Measurements from ENCODE around the gene PPP2R2C. TPM values are rescaled to one million over a fixed set of nuclear protein-coding genes. Genes with fewer than 3 reads are reported as not detected.

PPP2R2C gene
- total RNA-seq, 1 donor from 2014 or later: 0.13 TPM

DNA sequence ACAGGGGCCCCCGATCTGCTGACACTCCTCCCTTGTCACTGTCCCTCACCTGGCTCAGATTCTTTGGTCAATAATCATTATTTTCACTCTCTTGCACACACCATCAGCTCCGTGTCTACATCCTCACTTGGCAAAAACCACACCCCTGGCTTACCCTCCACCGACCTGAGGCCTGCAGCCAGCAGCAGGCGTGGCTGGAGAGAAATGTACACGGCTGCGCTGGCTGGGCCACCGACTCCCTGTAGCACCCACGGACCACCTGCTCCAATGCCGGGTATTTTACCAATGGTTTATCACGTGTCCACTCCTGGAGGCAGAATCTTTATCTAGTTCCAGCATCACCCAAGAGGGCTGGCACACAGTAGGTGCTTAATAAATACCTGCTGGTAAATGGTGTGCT is 104.3 kb downstream of the PPP2R2C start:
- no peak for ATAC-seq
- no peak for DNase-seq (ENCODE audit: low spot score)

DNA sequence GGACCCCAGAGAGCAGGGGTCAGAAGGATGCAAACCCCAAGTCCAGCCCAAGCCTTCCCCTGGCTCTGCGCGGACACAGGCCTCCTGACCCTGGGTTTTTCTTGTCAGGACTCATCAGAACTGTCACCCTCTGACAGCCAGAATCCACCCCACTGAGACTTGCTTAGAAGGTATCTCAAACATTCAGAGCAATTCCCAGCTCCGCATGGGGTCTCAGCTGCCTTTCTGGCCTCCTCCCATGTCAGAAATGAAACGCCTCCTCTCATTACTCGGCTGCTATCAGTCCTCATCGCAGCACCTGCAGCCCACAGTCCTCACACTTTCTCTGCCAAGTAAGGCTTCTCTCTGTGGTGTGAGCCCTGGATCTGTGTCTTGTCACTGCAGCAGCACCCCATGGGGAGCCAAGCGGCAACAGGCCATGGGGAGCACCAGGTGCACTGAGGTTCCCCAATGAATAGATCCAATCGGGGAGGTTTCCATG is 105.0 kb downstream of the PPP2R2C start:
- DNase-seq (ENCODE audit: low spot score): no peak
- ATAC-seq: no peak

DNA sequence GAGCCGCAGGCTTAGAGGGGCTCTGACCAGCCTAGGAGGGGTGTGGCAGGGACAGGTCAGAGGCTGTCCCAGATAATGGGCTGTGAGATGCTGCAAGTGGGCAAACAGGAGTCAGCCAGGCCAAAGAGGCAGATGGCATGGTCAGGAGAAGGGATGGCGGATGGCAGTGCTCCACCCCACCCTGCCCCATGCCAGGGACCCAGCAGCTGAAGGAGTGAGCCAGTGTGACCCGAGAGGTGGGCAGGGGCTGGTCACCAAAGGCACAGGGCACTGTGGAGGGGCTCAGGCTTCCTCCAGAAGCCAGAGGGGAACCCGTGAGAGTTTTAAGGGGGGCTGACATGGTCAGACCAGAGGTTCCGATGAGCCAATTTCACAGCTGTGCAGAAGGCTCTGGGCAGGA is 105.8 kb downstream of the PPP2R2C start:
- ATAC-seq: no peak
- DNase-seq (ENCODE audit: low spot score): no peak

DNA sequence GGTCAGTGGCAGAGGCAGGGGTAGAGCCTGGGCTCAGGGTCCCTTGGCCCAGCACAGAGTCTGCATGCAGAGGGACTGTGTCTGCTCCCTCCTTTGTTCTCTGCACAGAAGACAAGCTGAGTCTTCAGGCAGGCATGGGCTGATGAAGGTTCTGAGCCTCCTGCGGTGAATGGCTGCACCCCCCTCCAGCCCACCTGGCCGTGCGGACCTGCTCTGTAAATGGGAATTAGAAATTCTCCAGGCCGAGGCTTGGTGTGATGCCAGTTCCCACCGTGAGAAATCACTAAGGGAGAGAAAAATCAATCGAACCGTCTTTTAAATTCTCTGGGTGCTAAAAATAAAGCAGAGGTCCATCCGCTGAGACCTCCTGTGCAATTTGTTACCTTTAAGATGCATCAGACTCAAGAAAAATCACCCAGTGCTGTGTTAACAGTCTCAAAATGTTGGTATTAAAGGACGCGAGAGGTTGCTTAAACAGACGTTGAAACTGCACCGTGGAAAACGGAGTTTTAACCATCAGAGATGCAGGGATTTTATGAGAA is 106.8 kb downstream of the PPP2R2C start:
- ATAC-seq (no peak), DNase-seq (ENCODE audit: low spot score) (no peak)

DNA sequence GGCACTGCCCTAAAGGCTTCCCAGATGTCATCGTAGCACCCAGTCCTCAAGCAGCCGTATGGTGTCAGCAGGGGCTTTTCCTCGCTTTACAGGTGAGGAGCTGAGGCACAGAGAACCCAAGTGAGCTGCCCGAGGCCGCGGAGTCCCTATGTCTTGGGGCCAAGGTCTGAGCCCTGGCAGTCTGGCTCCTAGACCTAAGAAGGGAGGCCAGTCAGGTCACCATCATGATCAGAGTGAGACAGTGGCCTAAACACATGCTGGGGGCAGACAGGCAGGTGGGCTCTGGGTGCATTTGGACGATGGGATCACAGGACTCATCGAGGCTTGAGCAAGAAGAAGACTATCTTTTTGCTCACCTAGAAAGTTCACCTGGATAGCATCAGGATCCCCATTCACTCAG is 107.8 kb downstream of the PPP2R2C start:
- no peak for DNase-seq (ENCODE audit: low spot score)
- no peak for ATAC-seq

DNA sequence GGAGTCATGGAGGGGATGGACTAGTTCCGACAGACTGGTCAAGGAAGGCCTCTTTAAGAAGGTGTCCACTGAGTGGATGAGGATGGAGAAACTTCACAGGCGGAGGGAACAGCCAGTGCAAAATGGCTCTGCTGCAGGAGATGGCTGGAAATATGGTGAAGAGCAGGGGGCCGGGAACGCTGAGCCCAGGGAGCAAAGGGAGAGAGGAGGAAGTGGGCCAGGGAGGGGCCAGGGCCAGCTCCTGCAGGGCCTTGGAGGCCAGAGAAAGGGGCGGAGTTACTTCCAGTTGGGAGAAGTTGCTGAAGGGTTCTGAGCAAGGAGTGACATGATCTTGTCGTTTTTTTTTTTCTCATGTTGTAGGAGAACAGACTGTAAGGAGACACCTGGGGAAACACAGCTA is 108.3 kb downstream of the PPP2R2C start:
- ATAC-seq (no peak), DNase-seq (ENCODE audit: low spot score) (no peak)

DNA sequence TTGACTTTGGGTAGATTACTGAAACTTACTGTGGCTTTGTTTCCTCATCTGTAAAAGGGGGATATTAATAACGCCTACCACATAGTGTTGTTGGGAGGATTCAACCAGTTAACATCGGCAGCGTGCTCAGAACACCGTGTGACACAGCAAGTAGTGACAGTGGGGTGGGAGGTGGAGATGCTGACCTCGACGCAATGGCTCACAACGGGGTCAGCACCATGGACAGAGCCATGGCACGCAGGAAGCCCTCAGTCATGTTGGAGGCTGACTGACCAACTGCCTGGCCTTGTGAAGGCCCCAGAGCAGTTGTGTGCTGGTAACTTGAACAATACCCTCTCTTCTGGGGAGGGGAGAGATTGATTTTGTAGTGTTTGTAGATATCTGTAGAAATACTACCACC is 109.5 kb downstream of the PPP2R2C start:
- ATAC-seq: peak; percentile 58
- no peak for DNase-seq (ENCODE audit: low spot score)

DNA sequence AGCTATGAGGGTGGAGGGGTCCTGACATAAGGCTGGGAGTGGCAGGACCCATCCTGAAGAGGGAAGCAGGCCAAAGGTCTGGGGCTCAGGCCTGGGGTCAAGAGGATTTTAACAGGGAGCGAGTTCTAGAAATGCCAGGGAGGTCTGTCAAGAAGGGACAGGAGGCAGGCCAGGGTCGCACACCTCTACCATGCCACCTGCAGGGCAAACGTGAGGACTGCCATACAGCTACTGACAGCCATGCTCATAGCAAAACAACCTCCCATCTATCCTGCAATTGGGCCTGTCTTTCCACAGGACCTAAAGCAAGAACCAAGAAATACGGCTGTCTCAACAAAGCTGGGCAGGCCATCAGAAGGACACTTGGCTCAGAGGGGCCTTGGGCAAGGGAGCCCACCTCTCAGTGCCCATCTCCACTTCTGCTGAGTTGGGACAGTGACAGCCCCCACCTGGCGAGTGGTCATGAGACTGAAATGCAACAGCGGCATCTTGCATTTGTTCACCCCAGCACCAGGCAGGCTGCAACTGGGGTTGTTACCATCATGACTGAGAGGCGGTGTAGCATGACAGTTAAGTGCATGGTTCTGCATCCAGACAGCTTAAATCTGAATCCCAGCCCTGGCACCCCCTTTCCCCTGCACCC is 110.0 kb downstream of the PPP2R2C start:
- no peak for ATAC-seq
- DNase-seq (ENCODE audit: low spot score): no peak

DNA sequence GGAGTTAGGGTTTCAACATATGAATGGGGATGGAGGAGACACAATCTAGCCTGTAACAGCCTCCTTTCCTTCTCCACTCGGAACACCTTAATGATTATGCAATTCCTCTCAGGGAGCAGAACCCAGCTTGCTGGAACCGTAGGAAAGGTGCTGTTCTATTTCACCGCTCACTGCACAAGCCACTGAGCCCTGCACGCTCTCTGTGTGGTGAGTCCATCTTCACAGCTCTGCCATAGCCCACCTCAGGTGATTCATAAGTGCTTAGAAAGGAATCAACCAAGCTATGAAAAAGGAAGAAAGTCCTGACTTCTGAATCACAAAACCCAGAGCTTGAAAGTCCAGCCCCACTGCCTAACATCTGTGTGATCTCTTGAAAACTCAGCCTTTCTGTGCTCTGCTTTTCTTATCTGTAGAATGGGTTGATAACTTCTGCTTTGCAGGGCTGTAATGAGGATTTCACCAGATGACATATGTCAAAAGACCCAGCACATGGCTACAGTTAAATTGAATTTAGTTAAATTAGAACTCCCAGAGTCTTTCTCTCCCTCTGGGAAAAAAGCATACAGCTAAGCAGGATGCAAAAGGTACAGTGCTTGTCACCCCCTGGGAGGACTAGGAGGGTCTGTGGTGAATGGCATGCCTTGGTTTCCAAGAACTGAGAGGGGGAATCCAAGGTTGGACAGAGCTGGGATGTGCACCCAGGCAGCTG is 111.2 kb downstream of the PPP2R2C start:
- ATAC-seq (no peak), DNase-seq (ENCODE audit: low spot score) (no peak)

DNA sequence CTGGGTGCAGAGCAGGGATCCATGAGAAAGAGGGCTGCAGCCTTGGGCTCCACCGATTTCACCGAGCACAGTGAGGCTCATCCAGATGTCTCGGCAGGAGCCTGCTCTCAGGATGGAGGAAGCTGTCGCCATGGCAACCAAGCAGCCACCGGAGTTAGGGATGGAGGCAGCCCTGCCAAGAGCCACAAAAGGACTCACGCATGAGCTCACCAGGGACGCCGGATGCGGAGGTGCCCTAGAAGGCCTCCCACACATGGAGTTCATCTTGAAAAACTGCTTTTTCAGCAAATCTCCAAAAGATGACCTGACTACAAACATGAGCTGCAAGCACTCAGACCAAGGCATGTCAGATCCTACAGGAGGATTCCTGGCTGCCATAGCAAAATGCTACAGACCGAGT is 112.0 kb downstream of the PPP2R2C start:
- no peak for DNase-seq (ENCODE audit: low spot score)
- ATAC-seq: no peak

DNA sequence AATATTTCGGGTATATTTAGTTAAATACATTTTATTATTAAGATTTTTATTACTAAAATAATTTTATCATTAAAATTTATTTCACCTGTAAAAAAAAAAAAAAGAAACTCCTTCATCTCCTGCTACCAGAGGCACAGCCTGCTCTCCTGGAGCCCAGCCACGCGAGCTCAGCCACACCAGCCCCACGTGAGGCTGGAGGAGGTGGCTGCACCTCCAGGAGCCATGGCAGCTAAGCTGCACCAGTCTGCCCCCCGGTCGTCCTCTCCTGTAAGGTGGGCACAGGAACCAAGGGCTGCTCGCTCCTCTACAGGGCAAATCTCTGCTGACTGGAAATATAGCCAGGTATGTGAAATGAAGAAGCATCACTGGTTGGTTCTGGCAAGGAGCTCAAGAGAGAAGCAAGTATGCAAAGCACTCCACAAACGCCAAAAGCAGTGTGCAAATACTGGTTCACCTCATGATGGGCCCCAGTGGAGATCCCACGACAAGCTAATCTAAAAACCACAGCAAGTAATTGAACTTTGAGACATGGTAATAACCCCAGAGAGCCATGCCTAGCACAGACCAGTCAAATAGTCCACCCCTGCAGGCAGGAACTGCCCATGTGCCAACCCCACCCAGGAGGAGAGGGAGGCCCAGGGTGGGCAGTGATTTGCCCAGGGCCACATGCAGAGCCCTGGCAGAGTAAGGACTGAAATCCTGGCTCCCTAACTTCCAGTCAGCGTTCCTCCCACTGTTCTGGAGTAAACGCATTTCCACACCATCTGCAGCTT is 112.7 kb downstream of the PPP2R2C start:
- DNase-seq (ENCODE audit: low spot score) (no peak), ATAC-seq (no peak)

DNA sequence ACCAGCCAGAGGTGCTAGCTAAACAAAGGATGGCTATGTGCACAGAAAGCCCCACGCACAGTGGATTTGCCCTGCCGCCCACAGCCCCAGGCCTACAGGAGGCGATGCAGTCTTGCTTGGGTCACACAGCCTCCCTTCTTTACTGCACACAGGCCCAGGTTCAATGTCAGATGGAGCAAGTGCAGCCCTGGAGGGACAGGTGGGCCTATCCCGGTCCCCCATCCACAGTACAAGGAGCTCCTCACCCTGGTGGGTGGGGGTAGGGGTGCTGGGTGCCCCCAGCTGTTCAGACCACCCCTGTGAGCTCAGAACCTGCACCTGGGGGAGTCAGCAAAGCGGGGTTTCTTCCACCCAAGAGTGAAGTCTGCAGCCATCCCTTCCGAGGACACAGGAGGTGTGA is 114.9 kb downstream of the PPP2R2C start:
- ATAC-seq: no peak
- no peak for DNase-seq (ENCODE audit: low spot score)

DNA sequence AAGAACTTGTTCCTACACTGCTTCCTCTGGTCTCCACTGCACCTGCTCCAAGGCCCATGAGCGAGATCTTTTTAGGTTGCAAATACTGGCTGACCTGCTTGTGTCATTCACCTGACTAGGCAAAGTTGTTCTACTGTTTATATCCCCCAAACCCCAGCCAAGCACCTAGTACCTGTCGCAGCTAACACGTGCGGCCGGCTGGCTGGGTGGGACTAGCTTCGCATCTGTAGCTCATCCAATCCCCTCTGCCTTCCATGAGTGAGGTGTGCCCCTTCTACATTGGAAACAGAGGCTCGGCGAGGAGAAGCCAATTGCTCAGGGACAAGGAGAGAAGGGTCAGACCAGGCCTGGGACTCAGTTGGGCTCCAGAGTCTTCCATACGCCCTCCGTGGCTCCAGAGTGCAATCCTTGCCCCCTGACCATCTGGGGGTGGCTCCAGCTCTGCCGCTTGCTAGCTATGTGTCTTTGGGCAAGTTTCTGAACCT is 116.3 kb downstream of the PPP2R2C start:
- DNase-seq (ENCODE audit: low spot score) (no peak), ATAC-seq (no peak)

DNA sequence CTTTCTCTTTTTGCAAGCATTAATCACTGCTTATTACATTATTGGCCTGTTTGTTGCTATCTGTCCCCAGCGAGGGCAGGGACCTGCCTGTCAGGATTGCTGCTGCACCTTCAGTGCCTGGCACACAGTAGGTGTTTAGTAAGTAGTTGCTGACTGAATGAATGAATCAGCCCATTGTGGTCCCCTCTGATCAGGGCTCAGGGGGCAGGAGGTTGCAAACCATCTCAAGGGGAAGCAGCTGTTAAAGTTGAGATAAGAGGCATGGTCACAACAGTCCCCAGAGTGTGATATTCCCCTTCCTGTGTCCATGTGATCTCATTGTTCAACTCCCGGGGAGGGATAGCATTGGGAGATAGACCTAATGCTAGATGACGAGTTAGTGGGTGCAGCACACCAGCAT is 117.4 kb downstream of the PPP2R2C start:
- DNase-seq (ENCODE audit: low spot score) (no peak), ATAC-seq (peak; percentile 58)

DNA sequence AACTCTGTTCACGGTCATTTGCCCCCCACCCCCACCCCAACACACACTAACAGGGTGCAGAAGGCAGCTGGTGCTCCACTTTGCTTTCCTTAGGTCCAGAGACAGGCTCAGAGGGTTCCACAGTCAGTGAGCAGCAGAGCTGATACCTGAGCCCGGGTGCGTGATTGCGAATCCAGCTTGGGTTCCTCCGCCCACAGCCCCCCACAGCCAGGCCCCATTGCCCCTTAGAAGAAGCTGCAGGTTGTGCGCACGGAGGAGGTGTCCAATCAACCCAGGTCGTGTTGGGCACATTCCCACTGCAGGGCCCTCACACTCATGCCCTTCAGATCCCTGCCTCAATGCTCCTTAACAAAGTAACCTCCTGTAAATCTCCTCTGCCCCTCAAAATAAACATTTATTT is 117.8 kb downstream of the PPP2R2C start:
- no peak for DNase-seq (ENCODE audit: low spot score)
- ATAC-seq: no peak

DNA sequence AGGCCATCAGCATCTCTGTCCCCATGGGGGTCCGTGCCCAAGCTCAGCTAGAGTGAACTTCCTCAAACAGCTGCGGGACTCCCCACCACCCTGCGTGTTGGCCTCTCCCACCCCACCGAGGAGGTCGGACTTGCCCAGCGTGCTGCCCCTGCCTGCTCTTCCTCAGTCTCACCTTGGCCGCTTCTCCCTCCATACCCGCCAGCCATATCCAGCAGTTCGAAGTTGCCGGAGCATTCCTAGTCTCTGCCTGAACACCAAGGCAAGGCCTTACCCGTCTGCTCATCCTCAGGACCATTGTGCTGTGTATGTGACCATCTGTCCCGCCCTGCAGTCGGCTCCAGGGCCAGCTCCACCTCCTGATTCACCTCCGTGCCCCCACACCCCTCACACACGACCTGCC is 118.3 kb downstream of the PPP2R2C start:
- DNase-seq (ENCODE audit: low spot score) (no peak), ATAC-seq (no peak)

DNA sequence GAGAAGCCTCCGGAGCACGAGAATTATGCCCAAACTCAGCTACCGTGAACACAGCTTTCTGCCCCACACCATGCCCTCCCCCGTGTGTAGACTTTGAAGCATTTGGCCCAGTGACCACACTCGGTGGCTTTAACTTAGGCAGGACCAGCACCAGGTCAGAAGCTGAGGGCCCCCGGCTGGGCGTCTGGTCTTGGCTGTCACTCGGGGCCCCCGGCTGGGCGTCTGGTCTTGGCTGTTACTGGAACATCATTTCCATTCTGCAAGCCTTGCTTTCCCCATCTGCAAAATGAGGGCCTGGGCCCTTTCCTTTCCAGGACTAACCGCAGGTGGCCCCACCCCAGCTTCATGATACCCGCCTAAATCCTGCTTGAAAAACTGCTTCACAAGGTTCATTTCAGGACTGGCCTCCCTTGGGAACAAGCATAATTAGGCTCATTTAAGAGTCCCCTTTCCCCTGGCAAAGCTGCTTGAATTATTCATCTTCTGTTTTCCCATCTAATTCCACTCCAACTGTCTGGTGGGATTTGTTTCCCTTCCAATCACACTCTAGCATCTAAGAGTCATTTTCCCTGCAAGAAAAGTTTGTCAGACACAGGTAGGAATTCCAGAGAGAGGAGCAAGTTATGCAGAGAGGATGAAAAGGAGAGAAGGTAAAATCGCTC is 120.3 kb downstream of the PPP2R2C start:
- DNase-seq (ENCODE audit: low spot score): no peak
- ATAC-seq: no peak

DNA sequence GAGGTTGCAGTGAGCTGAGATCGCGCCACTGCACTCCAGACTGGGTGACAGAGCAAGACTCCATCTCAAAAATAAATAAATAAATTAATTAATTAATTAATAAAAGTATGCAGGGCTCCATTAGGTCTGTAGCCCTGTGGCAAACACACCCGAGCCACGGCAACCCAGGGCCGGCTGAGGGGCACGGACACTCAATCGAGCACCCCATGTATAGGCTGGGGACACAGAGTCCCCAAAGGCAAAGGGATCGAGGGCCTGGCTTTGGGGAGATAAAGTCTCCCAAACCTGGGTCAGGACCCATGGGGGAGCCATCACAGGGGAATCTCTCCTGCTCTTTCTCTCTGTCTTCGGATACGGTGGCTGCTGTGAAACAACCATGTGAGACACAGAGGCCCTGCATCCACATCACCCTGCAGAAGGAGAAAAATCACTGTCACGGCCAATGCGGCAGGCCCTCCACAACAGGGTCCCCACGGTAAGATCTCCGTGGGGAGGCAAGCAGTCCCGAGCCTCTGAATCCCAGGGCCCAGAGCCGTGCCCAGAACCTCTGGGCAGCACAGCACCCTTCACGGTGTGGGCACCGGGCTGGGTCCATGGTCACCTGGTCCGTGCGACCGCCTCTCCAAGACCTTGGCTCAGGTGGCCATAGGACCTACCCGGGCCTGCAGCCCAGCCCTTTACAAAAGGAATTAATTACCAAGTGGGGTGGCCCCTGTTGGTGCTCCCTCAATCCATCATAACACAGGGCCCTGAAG is 121.0 kb downstream of the PPP2R2C start:
- ATAC-seq: no peak
- DNase-seq (ENCODE audit: low spot score): no peak

DNA sequence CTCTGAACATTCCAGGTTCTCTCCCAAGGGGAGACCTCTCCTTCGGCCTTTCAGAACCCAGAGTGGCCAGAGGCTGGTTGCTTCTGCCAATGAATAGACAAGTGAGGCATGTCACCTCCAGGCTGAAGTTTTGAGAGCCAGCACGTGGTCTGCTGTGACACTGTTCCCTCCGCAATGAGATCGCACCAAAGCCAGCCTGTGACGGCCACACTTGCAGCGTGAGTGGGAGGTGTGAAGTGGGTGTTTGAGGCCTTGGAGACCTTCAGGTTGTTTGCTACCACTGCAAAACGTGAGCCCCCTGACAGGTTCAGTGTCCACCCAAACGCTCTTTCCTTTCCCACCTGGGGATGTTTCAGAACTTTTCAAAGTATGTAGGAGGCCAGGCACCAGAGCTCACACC is 121.8 kb downstream of the PPP2R2C start:
- no peak for ATAC-seq
- DNase-seq (ENCODE audit: low spot score): no peak

DNA sequence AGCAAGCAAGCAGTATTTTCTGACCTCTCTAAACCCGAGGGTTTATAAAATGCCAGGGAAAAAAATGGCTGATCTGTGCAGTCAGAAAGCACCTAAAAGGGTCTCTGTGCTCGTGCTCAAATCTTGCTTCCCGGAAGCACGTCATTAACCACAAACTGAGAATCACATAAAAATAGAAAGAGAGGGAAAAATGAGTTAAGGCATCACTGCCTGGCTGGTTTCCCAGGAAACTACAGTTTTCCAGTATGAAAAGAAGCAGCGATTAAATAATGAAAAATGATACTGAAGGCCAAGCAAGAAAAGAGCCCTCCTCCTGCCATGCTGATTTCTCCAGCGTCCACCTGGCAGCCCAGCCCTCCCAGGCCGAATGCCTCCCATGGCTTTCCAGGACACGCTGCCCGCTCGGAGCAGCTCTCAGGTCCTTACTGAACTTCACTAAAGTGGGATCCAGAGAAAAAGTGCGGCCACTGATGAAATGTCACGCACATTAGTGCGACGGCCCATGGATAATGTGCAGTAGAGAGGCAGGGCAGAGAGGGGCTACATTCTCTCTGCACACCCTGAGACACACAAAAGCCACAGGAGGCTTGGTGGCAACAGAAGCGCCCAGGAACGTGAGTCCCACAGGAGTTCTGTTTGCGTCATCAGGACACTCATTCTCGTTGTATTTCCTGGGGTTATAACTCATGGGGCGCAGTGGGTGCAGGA is 122.4 kb downstream of the PPP2R2C start:
- ATAC-seq: no peak
- DNase-seq (ENCODE audit: low spot score): no peak
